HG02798 (cell line): ENCODE results near the gene OIP5.
"Not testable (repeated sequence)": the region's sequence is repeated elsewhere in the genome, so short reads cannot be mapped to it uniquely, and the experiment has no call there.

Source experiments
- ATAC-seq: cut with Tn5 transposase; IDR thresholded peaks from one replicate; pipeline ENCODE4 v1.9.1; 2021; ENCODE audit warnings: mild to moderate bottlenecking; ENCODE audit not compliant: unreplicated experiment, poor library complexity

OIP5 gene

DNA sequence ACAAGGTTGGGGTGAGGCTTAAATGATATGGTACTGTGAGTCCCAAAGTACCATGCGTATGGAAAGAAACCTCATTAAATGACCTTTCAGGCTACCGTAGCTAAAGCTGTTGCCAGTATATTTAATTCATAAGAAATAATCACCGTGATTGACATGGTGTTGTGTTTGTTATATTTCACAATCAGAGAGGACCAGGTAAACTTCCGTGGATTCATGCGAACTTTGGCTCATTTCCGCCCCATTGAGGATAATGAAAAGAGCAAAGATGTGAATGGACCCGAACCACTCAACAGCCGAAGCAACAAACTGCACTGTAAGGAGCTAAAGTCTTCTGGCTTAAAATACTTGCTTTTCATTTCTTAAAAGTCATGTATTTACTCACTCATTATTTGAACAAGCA, 69.8 kb downstream of the OIP5 start:
- ATAC-seq = no peak

- ATAC-seq = not testable (repeated sequence)
These were observed 71.5 kb downstream of the OIP5 start for GRCh38 chr15:41260924-41261323.

GRCh38 chr15:41259546-41260189, 72.7 kb downstream of the OIP5 start:
- no peak for ATAC-seq
